Jurkat, Clone E6-1 (cell line): ENCODE data around the gene LMNA. TPM values are rescaled to one million over a fixed set of nuclear protein-coding genes. Genes with fewer than 3 reads are reported as not detected.
"Not testable (repeated sequence)": the region's sequence is repeated elsewhere in the genome, so short reads cannot be mapped to it uniquely, and the experiment has no call there.

Experiments
- DNase-seq: peaks from one replicate; pipeline ENCODE4 v3.0.0-alpha.2; 2011; ENCODE audit warnings: low read depth, low spot score
- H3K4me3 ChIP-seq: 2 replicates; pipeline ENCODE4 v1.5.1; 2011; ENCODE audit warnings: mild to moderate bottlenecking, low read length, control low read depth, moderate library complexity
- polyA plus RNA-seq: library from polyadenylated mRNA; unstranded; fragments of >200 nt; gene quantifications from one replicate; pipeline ENCODE4 v1.2.1, GENCODE V29; 2012; ENCODE audit warnings: missing spikeins; ENCODE audit not compliant: insufficient read length, insufficient read depth

The LMNA gene
- polyA plus RNA-seq = 7.4 TPM

DNA sequence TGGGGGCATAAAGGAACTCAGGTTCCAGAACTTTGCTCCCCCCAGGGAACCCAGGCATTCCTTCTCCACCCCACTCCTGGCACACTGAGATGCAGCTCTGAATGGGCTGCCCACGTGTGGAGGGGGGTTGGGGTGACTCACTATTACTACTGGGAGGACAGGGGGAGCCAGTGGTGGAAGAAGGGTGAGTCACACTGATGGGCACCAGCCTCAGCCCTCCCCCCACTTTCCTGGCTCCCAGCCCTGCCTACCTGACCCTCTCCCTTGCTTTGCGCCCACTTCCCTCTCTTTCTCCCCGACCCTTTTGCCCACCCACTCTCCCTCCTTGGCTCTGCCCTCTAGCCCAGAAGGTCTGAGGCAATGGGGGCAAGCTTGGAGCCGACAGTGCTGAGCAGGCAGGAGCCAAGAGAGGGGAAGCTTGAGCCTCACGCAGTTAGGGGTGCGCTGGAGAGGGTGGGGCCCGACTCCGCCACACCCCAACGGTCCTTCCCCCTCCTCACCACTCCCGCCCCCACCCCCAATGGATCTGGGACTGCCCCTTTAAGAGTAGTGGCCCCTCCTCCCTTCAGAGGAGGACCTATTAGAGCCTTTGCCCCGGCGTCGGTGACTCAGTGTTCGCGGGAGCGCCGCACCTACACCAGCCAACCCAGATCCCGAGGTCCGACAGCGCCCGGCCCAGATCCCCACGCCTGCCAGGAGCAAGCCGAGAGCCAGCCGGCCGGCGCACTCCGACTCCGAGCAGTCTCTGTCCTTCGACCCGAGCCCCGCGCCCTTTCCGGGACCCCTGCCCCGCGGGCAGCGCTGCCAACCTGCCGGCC, at the start of gene LMNA:
Gene LMNA, plus strand, starts transcription at position 611 of the 818 bp plus-strand sequence. CDS start 208 bp downstream, outside the sequence.
- no peak for DNase-seq
- peak within 1 kb of the TSS; percentile 21 for H3K4me3 ChIP-seq

- no peak for DNase-seq
- no peak overlapping the region for H3K4me3 ChIP-seq
Observed at GRCh38 chr1:156065212-156065611, 49.3 kb upstream of the LMNA start.

DNA sequence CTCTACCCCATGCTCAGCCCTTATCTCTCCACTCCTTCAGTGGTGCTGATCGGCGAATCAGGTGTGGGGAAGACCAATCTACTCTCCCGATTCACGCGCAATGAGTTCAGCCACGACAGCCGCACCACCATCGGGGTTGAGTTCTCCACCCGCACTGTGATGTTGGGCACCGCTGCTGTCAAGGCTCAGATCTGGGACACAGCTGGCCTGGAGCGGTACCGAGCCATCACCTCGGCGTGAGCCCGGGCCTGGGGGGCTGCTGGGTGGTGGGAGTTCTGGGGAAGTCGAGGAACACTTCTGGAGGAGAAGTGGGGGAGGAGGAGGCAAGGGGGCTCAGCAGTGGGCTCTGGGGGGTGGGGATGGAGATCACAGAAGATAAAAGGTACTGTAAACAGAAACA, 48.6 kb upstream of the LMNA start:
- no peak for DNase-seq
- H3K4me3 ChIP-seq = no peak overlapping the region

DNA sequence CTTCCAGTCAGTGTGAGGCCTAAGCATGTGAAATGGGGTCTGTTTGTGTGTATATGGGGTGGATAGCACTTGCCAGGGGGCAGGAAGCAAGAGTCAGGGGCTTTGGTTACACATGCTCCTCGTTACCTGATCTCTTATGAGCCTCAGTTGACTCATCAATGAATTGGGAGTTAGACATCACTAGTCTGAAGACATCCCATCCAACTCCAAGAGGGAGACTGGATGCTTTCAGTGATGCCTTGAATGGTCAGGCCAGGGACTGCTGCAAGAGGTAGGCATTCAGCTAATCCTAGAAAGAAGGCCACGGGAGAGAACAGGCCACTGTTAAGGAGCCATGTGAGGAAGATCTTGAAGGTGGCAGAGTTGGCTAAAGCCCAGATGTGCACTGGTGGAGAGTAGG, 47.2 kb upstream of the LMNA start:
- DNase-seq = no peak

DNA sequence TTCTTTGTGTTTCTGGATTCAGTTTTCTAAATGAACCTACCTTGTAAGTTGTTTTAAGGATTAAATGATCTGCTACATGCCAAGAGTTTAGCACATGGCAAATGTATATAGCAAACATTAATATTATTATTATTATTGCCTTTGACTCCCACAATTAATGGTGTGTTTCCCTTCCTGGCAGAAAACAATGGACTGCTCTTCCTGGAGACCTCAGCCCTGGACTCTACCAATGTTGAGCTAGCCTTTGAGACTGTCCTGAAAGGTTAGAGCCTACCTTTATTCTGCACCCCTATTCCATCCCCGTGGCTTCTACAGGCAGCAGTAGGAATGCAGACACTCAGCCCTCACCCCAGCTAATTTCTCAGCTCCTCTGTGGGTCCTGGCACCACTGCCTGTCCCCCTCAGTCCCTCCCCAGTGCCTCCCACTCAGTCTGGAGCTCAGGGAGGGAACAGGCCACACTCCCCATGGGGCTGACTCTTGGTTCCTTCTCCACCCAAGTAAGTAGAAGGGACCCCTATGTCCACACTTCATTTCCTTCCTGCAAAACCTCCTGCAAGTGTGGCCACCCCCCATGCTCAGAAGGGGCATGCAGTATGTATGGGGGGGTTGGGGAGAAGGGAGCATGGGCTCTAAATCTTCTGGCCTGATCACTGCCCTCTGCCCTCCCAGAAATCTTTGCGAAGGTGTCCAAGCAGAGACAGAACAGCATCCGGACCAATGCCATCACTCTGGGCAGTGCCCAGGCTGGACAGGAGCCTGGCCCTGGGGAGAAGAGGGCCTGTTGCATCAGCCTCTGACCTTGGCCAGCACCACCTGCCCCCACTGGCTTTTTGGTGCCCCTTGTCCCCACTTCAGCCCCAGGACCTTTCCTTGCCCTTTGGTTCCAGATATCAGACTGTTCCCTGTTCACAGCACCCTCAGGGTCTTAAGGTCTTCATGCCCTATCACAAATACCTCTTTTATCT, 44.7 kb upstream of the LMNA start:
- H3K4me3 ChIP-seq = no peak overlapping the region
- no peak for DNase-seq

More for the DNA sequence above, 47.2 kb upstream of the LMNA start:
- no peak overlapping the region for H3K4me3 ChIP-seq

- H3K4me3 ChIP-seq = no peak overlapping the region
- DNase-seq = no peak
Observed at GRCh38 chr1:156070548-156070947, 44.0 kb upstream of the LMNA start.

- H3K4me3 ChIP-seq, DNase-seq: not testable (repeated sequence)
Observed at GRCh38 chr1:156071332-156071816, 43.1 kb upstream of the LMNA start.

DNA sequence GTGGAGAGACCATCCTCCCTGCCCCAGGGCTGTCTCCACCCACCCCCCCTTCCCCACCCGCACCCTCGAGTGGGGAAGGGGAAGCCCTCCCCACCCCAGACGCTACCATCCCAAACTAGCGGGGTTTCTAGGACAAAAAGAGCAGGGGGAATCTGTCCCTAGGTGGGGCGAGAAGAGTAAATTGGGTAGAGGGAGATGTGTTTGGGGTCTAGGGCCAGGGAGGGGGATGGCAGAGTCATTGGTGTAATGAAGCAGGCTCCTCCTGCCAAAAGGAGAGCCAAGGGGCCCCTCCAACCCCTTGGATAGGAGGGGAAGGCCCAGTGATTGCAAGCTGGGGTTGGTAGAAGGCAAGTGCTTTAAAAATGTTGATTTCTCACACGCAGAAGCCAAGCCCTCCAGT, 42.3 kb upstream of the LMNA start:
- no peak for DNase-seq
- H3K4me3 ChIP-seq = no peak overlapping the region

DNA sequence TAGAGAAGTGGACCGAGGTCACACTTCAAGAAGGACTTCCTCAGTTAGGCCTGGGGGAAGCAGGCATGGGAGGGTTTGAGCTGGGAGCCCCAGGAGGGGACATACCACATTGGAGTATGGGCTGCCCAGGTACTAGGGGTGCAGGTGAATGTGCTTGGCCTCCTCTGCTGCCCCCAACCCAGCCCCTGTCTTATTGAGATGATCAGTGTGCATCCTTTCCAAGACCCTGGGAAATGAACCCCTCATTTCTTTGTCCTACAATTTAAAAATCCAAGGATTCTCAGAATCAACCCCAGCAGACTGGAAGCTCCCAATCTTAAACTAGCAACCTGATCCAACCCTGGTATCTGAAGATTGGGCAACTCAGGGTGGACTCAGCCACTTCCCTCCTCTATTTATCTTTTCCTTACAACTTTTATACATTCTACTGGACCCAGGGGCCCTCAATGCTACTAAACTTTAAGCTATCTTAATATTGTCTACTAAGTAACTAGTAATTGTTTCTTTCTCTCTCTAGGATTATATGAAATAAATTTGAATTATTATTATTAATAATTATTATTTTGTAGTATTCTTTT, 41.3 kb upstream of the LMNA start:
- no peak overlapping the region for H3K4me3 ChIP-seq

DNA sequence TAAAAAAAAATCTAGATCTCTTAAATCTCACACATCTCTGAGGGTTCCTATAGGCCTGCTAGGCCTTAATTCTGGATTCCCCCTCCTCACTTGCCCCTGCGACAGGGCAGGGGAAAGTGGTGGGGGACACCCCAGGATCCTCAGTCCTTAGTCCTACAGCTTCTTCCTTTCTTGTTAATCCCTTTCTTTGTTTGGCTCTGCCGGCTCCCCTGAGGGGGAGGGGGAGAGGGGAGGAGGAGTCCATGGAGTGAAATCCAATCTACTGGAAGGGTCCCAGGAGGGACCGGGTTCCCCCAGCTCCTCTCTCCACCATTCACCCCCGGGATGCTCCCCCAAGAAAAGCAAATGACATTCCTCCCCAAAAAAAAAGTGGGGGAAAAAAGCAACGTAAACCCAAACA, 40.8 kb upstream of the LMNA start:
- no peak for DNase-seq
- no peak overlapping the region for H3K4me3 ChIP-seq

More for the DNA sequence above, 41.3 kb upstream of the LMNA start:
- no peak for DNase-seq

- DNase-seq = no peak
- H3K4me3 ChIP-seq = no peak overlapping the region
Observed at GRCh38 chr1:156074661-156075060, 39.9 kb upstream of the LMNA start.

- no peak overlapping the region for H3K4me3 ChIP-seq
- DNase-seq = no peak
Observed at GRCh38 chr1:156075162-156075561, 39.3 kb upstream of the LMNA start.

DNA sequence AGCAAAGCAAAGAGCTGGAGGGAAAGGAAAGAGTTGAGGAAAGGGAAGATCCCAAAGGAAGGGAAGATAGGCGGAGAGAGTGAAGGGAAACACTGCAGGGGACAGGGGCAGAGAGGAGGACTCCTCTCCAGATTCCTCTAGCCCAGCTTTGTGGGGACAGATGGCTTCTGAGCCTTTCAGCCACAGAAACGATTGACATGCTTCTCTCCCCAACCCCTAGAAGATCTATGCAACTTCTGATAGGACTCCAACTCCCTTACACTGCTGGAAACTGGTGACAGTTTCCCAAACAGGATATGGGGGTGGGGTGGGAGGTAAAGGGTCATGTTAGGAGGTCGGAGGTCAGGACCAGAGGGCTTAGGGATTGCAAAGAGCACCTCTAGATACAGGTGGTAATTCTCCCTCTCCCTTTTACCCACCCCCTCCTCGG, 38.7 kb upstream of the LMNA start:
- H3K4me3 ChIP-seq = no peak overlapping the region
- DNase-seq = no peak

- no peak for DNase-seq
- H3K4me3 ChIP-seq = no peak overlapping the region
Observed at GRCh38 chr1:156076609-156077429, 37.7 kb upstream of the LMNA start.

DNA sequence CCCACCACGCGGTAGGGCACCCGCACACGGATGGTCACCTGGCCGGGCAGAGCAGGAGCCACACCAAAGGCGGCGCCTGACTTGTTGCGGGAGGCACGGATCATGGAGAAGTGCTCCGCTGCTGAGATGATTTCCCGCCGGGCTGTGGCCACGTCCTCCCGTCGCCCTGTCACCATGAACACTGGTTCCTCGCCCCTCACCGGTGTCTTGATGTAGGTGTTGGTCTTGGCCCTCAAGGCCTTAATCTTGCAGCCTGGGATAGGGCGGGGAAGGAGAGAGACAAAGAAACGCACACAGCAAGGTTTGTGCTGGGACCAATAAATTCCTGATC, 37.1 kb upstream of the LMNA start:
- H3K4me3 ChIP-seq = no peak overlapping the region
- DNase-seq = no peak

- H3K4me3 ChIP-seq = no peak overlapping the region
- DNase-seq = no peak
Observed at GRCh38 chr1:156078728-156079127, 35.8 kb upstream of the LMNA start.

- no peak overlapping the region for H3K4me3 ChIP-seq
- DNase-seq = no peak
Observed at GRCh38 chr1:156079762-156080161, 34.7 kb upstream of the LMNA start.

- DNase-seq = no peak
- H3K4me3 ChIP-seq = peak overlapping the region; percentile 77
Observed at GRCh38 chr1:156080241-156080862, 34.2 kb upstream of the LMNA start.
